Measurements from ENCODE around the gene SPRR2G. TPM values are rescaled to one million over a fixed set of nuclear protein-coding genes. Genes with fewer than 3 reads are reported as not detected.

The SPRR2G gene
- total RNA-seq, 1 donor = not detected

GRCh38 chr1:153178922-153179321, 28.2 kb upstream of the SPRR2G start:
- no peak for TF ChIP-seq CTCF (IDR thresholded peaks at IDR 0.05; ENCODE audit: insufficient read depth, low read length)
- no peak for DNase-seq (ENCODE audit: low read depth)
- no peak overlapping the region for H3K4me3 ChIP-seq (ENCODE audit: low read depth, low read length)

- H3K4me3 ChIP-seq (ENCODE audit: low read depth, low read length) = no peak overlapping the region
- no peak for TF ChIP-seq CTCF (IDR thresholded peaks at IDR 0.05; ENCODE audit: insufficient read depth, low read length)
- no peak for DNase-seq (ENCODE audit: low read depth)
Measured at GRCh38 chr1:153174624-153175023, 23.9 kb upstream of the SPRR2G start.

GRCh38 chr1:153168686-153169085, 18.0 kb upstream of the SPRR2G start:
- no peak for TF ChIP-seq CTCF (IDR thresholded peaks at IDR 0.05; ENCODE audit: insufficient read depth, low read length)
- H3K4me3 ChIP-seq (ENCODE audit: low read depth, low read length) = no peak overlapping the region
- no peak for DNase-seq (ENCODE audit: low read depth)

GRCh38 chr1:153155541-153155940, 4.9 kb upstream of the SPRR2G start:
- no peak for DNase-seq (ENCODE audit: low read depth)
- TF ChIP-seq CTCF (IDR thresholded peaks at IDR 0.05; ENCODE audit: insufficient read depth, low read length) = no peak
- H3K4me3 ChIP-seq (ENCODE audit: low read depth, low read length) = no peak overlapping the region

GRCh38 chr1:153152481-153152880, 1.8 kb upstream of the SPRR2G start:
- H3K4me3 ChIP-seq (ENCODE audit: low read depth, low read length) = no peak overlapping the region
- no peak for TF ChIP-seq CTCF (IDR thresholded peaks at IDR 0.05; ENCODE audit: insufficient read depth, low read length)
- no peak for DNase-seq (ENCODE audit: low read depth)

- no peak overlapping the region for H3K4me3 ChIP-seq (ENCODE audit: low read depth, low read length)
- no peak for DNase-seq (ENCODE audit: low read depth)
- no peak for TF ChIP-seq CTCF (IDR thresholded peaks at IDR 0.05; ENCODE audit: insufficient read depth, low read length)
Measured at GRCh38 chr1:153141377-153141776, 9.3 kb downstream of the SPRR2G start.

- no peak for TF ChIP-seq CTCF (IDR thresholded peaks at IDR 0.05; ENCODE audit: insufficient read depth, low read length)
- no peak overlapping the region for H3K4me3 ChIP-seq (ENCODE audit: low read depth, low read length)
- DNase-seq (ENCODE audit: low read depth) = no peak
Measured at GRCh38 chr1:153140484-153140883, 10.2 kb downstream of the SPRR2G start.

Data from fibroblast of the aortic adventitia (primary cell).